Measurements from ENCODE around the gene UBA6. TPM values are rescaled to one million over a fixed set of nuclear protein-coding genes. Genes with fewer than 3 reads are reported as not detected.

UBA6 gene
- total RNA-seq, 2 donors from 2014 or later = 28.3 to 94.5 TPM

- Histone ChIP-seq H3K27me3 (replicated peaks; ENCODE audit: insufficient read depth) (no peaks in the 10 kb centered on the region), H3K27ac (no peak overlapping the region), H3K4me1 (ENCODE audit: control insufficient read depth in 1 of 2, low read depth in 2 of 2) (no peaks in the 10 kb centered on the region), H3K36me3 (peaks cover 7% of the 10 kb centered on the region), H3K4me3 (no peak overlapping the region), H3K9me3 (no peaks in the 10 kb centered on the region)
- no peak for ATAC-seq (ENCODE audit: insufficient number of reproducible peaks, low FRiP score, low read depth)
- no peak for DNase-seq (ENCODE audit: low spot score)
- TF ChIP-seq, protein P1, sequence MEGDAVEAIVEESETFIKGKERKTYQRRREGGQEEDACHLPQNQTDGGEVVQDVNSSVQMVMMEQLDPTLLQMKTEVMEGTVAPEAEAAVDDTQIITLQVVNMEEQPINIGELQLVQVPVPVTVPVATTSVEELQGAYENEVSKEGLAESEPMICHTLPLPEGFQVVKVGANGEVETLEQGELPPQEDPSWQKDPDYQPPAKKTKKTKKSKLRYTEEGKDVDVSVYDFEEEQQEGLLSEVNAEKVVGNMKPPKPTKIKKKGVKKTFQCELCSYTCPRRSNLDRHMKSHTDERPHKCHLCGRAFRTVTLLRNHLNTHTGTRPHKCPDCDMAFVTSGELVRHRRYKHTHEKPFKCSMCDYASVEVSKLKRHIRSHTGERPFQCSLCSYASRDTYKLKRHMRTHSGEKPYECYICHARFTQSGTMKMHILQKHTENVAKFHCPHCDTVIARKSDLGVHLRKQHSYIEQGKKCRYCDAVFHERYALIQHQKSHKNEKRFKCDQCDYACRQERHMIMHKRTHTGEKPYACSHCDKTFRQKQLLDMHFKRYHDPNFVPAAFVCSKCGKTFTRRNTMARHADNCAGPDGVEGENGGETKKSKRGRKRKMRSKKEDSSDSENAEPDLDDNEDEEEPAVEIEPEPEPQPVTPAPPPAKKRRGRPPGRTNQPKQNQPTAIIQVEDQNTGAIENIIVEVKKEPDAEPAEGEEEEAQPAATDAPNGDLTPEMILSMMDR (IDR thresholded peaks at IDR 0.05) = no peak
Measured at GRCh38 chr4:67725132-67725531, 24.2 kb upstream of the UBA6 start.

- ATAC-seq (ENCODE audit: insufficient number of reproducible peaks, low FRiP score, low read depth) (no peak), DNase-seq (ENCODE audit: low spot score) (no peak)
- peaks cover 7% of the 10 kb centered on the region for H3K36me3 ChIP-seq
- H3K27ac ChIP-seq = no peak overlapping the region
- H3K4me1 ChIP-seq (ENCODE audit: control insufficient read depth in 1 of 2, low read depth in 2 of 2) = no peaks in the 10 kb centered on the region
- no peak overlapping the region for H3K4me3 ChIP-seq
- no peaks in the 10 kb centered on the region for H3K27me3 ChIP-seq (replicated peaks; ENCODE audit: insufficient read depth)
- H3K9me3 ChIP-seq = no peaks in the 10 kb centered on the region
- TF ChIP-seq, protein P1 (IDR thresholded peaks at IDR 0.05) = no peak
Measured at GRCh38 chr4:67723949-67724348, 23.0 kb upstream of the UBA6 start.

DNA sequence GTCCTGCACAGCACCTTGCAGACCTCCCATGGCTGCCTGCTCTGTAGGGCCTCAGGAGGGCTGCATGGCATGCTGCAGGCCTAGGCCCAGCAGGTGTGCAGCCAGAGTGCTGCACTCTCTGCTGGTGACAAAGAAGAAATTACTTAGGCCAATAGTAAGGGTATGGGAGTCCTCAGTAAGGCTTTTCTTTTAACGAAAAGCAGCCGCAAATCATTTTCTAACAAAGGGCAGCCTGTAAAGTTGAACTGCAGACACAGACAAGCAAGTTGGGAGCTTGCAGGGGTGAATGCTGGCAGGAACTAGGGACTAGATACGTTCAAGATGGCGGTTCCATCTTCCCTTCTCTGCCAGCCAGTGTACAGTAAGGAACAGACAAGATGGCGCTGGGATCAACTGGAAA lies 22.4 kb upstream of the UBA6 start:
- no peaks in the 10 kb centered on the region for H3K4me1 ChIP-seq (ENCODE audit: control insufficient read depth in 1 of 2, low read depth in 2 of 2)
- ATAC-seq (ENCODE audit: insufficient number of reproducible peaks, low FRiP score, low read depth) (no peak), DNase-seq (ENCODE audit: low spot score) (no peak)
- H3K9me3 ChIP-seq = no peaks in the 10 kb centered on the region
- H3K27ac ChIP-seq = no peak overlapping the region
- no peaks in the 10 kb centered on the region for H3K27me3 ChIP-seq (replicated peaks; ENCODE audit: insufficient read depth)
- no peak overlapping the region for H3K4me3 ChIP-seq
- TF ChIP-seq, protein P1 (IDR thresholded peaks at IDR 0.05) = no peak
- peaks cover 7% of the 10 kb centered on the region for H3K36me3 ChIP-seq

- H3K9me3 ChIP-seq = no peaks in the 10 kb centered on the region
- TF ChIP-seq, protein P1 (IDR thresholded peaks at IDR 0.05) = no peak
- no peaks in the 10 kb centered on the region for H3K27me3 ChIP-seq (replicated peaks; ENCODE audit: insufficient read depth)
- peaks cover 7% of the 10 kb centered on the region for H3K36me3 ChIP-seq
- no peaks in the 10 kb centered on the region for H3K4me1 ChIP-seq (ENCODE audit: control insufficient read depth in 1 of 2, low read depth in 2 of 2)
- ATAC-seq (ENCODE audit: insufficient number of reproducible peaks, low FRiP score, low read depth) (no peak), DNase-seq (ENCODE audit: low spot score) (no peak)
- H3K27ac ChIP-seq = no peak overlapping the region
- no peak overlapping the region for H3K4me3 ChIP-seq
Measured at GRCh38 chr4:67721770-67722597, 21.0 kb upstream of the UBA6 start.

GRCh38 chr4:67721315-67721769 lies 20.4 kb upstream of the UBA6 start:
- no peak overlapping the region for H3K27ac ChIP-seq
- no peaks in the 10 kb centered on the region for H3K4me1 ChIP-seq (ENCODE audit: control insufficient read depth in 1 of 2, low read depth in 2 of 2)
- no peak for ATAC-seq (ENCODE audit: insufficient number of reproducible peaks, low FRiP score, low read depth)
- no peaks in the 10 kb centered on the region for H3K9me3 ChIP-seq
- H3K4me3 ChIP-seq = no peak overlapping the region
- no peaks in the 10 kb centered on the region for H3K27me3 ChIP-seq (replicated peaks; ENCODE audit: insufficient read depth)
- TF ChIP-seq, protein P1 (IDR thresholded peaks at IDR 0.05) = no peak
- DNase-seq (ENCODE audit: low spot score) = no peak
- H3K36me3 ChIP-seq = peaks cover 7% of the 10 kb centered on the region
